OCI-LY1 (cell line): ENCODE data around the gene PTPRU.

Experiments used
- H2AFZ ChIP-seq: fragments of 200-600 bp; sonication (generic), shearing (Covaris generic); 2 replicates; pipeline ENCODE4 v1.6.0; 2014; ENCODE audit warnings: antibody characterized with exemption, mild to moderate bottlenecking, low read length
- H3F3A ChIP-seq: fragments of 200-600 bp; sonication (generic), shearing (Covaris generic); 2 replicates; pipeline ENCODE4 v1.6.0; 2014; ENCODE audit warnings: mild to moderate bottlenecking, antibody characterized with exemption, low read length, moderate library complexity; ENCODE audit not compliant: insufficient read depth
- H3K27ac ChIP-seq: fragments of 200-600 bp; sonication (generic); 2 replicates; pipeline ENCODE4 v1.5.1; 2014; ENCODE audit warnings: low read length, mixed run types, mild to moderate bottlenecking, low read depth; ENCODE audit not compliant: poor library complexity, severe bottlenecking
- H3K27me3 ChIP-seq: fragments of 200-600 bp; sonication (generic); 2 replicates; pipeline ENCODE4 v1.6.0; 2014; ENCODE audit warnings: antibody characterized with exemption, mild to moderate bottlenecking, low read length, moderate library complexity; ENCODE audit not compliant: insufficient read depth
- H3K36me3 ChIP-seq: fragments of 200-600 bp; sonication (generic); 2 replicates; pipeline ENCODE4 v1.6.1; 2014; ENCODE audit warnings: mild to moderate bottlenecking, antibody characterized with exemption, low read length, moderate library complexity, mixed read lengths; ENCODE audit not compliant: insufficient read depth
- H3K4me1 ChIP-seq: fragments of 200-600 bp; sonication (generic); 2 replicates; pipeline ENCODE4 v1.5.1; 2014; ENCODE audit warnings: mild to moderate bottlenecking, low read length, moderate library complexity; ENCODE audit not compliant: insufficient read depth, severe bottlenecking
- H3K4me2 ChIP-seq: fragments of 200-600 bp; sonication (generic), shearing (Covaris generic); 2 replicates; pipeline ENCODE4 v1.6.1; 2014; ENCODE audit warnings: low read length
- H3K4me3 ChIP-seq: fragments of 200-600 bp; sonication (generic); 2 replicates; pipeline ENCODE4 v1.5.1; 2014; ENCODE audit warnings: low read length, low read depth, mild to moderate bottlenecking, mixed read lengths; ENCODE audit not compliant: poor library complexity, severe bottlenecking
- H3K79me2 ChIP-seq: fragments of 200-600 bp; shearing (Covaris generic); 2 replicates; pipeline ENCODE4 v1.6.1; 2016; ENCODE audit warnings: mixed run types, low read length, mixed read lengths; ENCODE audit not compliant: insufficient read depth
- H3K9ac ChIP-seq: fragments of 200-600 bp; sonication (generic), shearing (Covaris generic); 2 replicates; pipeline ENCODE4 v1.6.1; 2014; ENCODE audit warnings: mild to moderate bottlenecking, low read length, mixed read lengths
- H3K9me2 ChIP-seq: fragments of 200-600 bp; sonication (generic), shearing (Covaris generic); 2 replicates; pipeline ENCODE4 v1.6.1; 2014; ENCODE audit warnings: low read depth, mild to moderate bottlenecking, low read length, mixed read lengths
- H3K9me3 ChIP-seq: fragments of 200-600 bp; shearing (Covaris generic); 2 replicates; pipeline ENCODE4 v1.6.1; 2014; ENCODE audit warnings: low read length, mixed read lengths
- H4K20me1 ChIP-seq: fragments of 200-600 bp; sonication (generic), shearing (Covaris generic); 2 replicates; pipeline ENCODE4 v1.6.0; 2016; ENCODE audit warnings: mild to moderate bottlenecking, low read length; ENCODE audit not compliant: insufficient read depth
- EZH2 ChIP-seq: fragments of 200-600 bp; sonication (generic), shearing (Covaris generic); IDR thresholded peaks from 2 replicates; pipeline ENCODE4 v1.8.0; 2017; ENCODE audit warnings: borderline replicate concordance, mixed run types, mild to moderate bottlenecking, antibody characterized with exemption, low read length, moderate library complexity, mixed read lengths
- TF ChIP-seq, protein P1 (sequence below): fragments of 200-600 bp; sonication (generic), shearing (Covaris generic); IDR thresholded peaks from 2 replicates; pipeline ENCODE4 v1.5.1; 2017; ENCODE audit warnings: mild to moderate bottlenecking, antibody characterized with exemption, low read length, moderate library complexity, mixed read lengths

Gene PTPRU

DNA sequence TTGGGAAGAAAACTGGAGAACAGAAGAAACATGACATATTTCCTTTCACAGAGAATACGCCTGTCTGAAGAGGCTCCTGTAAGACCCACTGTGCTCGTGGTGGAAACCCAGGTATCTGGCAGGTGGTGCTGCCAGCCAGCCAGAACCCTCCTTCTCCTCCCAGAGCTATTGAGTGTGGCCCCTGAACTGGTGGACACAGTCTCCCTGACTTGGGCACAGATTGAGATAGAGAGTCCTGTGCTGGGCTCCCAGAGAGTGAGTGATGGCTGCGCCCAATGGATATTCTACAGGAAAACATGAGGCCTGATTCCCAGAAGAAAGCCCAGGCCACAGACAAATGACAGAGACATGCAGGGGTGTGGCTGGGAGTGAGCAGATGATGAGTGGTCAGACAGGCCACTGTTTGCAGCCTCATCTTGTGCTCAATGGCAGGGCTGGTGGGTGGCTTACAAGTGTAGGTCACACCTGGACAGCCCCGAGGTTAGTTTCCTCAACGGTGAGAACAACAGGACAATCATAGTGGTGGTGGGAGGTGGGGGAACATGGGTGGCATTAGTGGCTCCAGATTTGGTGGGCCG lies 127.9 kb downstream of the PTPRU start:
- no peaks in the 10 kb centered on the region for H3K79me2 ChIP-seq
- H3K27me3 ChIP-seq = peaks cover 9% of the 10 kb centered on the region
- H3K9ac ChIP-seq = no peak overlapping the region
- H3K4me2 ChIP-seq = no peak overlapping the region
- H3K27ac ChIP-seq = no peak overlapping the region
- no peak overlapping the region for H2AFZ ChIP-seq
- no peaks in the 10 kb centered on the region for H3F3A ChIP-seq
- H3K9me2 ChIP-seq = no peaks in the 10 kb centered on the region
- H4K20me1 ChIP-seq = no peaks in the 10 kb centered on the region
- no peaks in the 10 kb centered on the region for H3K9me3 ChIP-seq
- H3K4me3 ChIP-seq = no peak overlapping the region
- TF ChIP-seq, protein P1, sequence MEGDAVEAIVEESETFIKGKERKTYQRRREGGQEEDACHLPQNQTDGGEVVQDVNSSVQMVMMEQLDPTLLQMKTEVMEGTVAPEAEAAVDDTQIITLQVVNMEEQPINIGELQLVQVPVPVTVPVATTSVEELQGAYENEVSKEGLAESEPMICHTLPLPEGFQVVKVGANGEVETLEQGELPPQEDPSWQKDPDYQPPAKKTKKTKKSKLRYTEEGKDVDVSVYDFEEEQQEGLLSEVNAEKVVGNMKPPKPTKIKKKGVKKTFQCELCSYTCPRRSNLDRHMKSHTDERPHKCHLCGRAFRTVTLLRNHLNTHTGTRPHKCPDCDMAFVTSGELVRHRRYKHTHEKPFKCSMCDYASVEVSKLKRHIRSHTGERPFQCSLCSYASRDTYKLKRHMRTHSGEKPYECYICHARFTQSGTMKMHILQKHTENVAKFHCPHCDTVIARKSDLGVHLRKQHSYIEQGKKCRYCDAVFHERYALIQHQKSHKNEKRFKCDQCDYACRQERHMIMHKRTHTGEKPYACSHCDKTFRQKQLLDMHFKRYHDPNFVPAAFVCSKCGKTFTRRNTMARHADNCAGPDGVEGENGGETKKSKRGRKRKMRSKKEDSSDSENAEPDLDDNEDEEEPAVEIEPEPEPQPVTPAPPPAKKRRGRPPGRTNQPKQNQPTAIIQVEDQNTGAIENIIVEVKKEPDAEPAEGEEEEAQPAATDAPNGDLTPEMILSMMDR = no peak
- TF ChIP-seq EZH2 = no peak
- H3K4me1 ChIP-seq = no peaks in the 10 kb centered on the region
- no peaks in the 10 kb centered on the region for H3K36me3 ChIP-seq

DNA sequence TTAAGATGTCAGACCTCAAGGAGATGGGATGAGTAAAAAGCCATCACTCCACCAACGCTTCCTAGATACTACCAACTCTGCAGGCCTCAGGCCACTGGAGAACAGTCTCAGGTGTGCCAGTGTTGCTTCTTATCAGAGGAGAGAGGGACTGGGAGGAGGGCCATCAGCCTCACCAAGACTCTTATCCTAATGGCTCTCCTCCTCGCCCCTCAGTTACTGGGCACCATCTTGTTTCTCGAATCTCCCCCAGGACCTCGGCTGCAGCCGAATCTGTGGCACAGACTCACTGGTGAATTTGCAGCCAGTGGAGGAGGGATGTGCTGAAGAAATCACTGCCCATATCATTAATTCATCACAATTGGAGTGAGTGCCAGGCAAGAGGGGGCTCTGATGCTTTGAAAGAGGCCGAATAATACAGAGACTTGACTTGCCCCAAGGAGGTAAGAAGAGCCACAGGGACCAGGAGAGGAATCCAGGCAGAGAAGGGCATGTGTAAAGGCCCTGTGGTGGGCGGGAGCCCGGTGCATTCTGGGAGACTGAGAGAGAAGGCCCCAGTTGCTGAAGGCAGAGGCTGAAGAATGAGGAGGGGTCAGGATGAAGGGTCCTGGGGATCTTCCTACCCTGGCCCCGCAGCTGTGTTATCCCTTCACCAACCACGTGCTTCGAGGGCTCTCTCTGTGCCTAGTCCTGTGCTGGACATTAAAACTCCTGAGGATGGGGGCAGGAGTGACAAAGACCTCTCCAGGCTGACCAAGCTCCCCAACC lies 129.8 kb downstream of the PTPRU start:
- H3K27ac ChIP-seq = no peak overlapping the region
- TF ChIP-seq, protein P1 = no peak
- TF ChIP-seq EZH2 = no peak
- H3F3A ChIP-seq = no peaks in the 10 kb centered on the region
- no peaks in the 10 kb centered on the region for H3K36me3 ChIP-seq
- no peaks in the 10 kb centered on the region for H3K9me3 ChIP-seq
- H3K4me2 ChIP-seq = no peak overlapping the region
- H2AFZ ChIP-seq = no peak overlapping the region
- no peaks in the 10 kb centered on the region for H3K4me1 ChIP-seq
- H3K27me3 ChIP-seq = peaks cover 9% of the 10 kb centered on the region
- no peaks in the 10 kb centered on the region for H3K79me2 ChIP-seq
- no peak overlapping the region for H3K4me3 ChIP-seq
- no peaks in the 10 kb centered on the region for H3K9me2 ChIP-seq
- H3K9ac ChIP-seq = no peak overlapping the region
- H4K20me1 ChIP-seq = no peaks in the 10 kb centered on the region

GRCh38 chr1:29368936-29369932 lies 132.9 kb downstream of the PTPRU start:
- Histone ChIP-seq H3K36me3 (no peaks in the 10 kb centered on the region), H3K9ac (no peak overlapping the region), H3K27ac (no peak overlapping the region), H2AFZ (no peak overlapping the region), H3K9me2 (no peaks in the 10 kb centered on the region), H4K20me1 (no peaks in the 10 kb centered on the region), H3K27me3 (peaks cover 9% of the 10 kb centered on the region), H3K79me2 (no peaks in the 10 kb centered on the region), H3K4me1 (no peaks in the 10 kb centered on the region), H3F3A (no peaks in the 10 kb centered on the region), H3K9me3 (no peaks in the 10 kb centered on the region), H3K4me3 (no peak overlapping the region), H3K4me2 (no peak overlapping the region)
- TF ChIP-seq EZH2 = no peak
- TF ChIP-seq, protein P1 = no peak
